Renal cortex interstitium (tissue), 11 donors: Measurements from ENCODE around the gene KPNA3. TPM values are rescaled to one million over a fixed set of nuclear protein-coding genes. Genes with fewer than 3 reads are reported as not detected.
"Not testable (repeated sequence)": the region's sequence is repeated elsewhere in the genome, so short reads cannot be mapped to it uniquely, and the experiment has no call there.

Experiments
- DNase-seq, 11 donors: peaks; one replicate each; pipeline ENCODE4 v3.0.0-alpha.2; 2013; ENCODE audit warnings: low read depth in 9 of 11, low spot score in 4 of 11; ENCODE audit errors: extremely low read depth in 1 of 11
- polyA plus RNA-seq, 3 donors: library from polyadenylated mRNA; unstranded; fragments of 120-200 nt; gene quantifications; one replicate each; pipeline ENCODE4 v1.2.1, GENCODE V29; 2013; ENCODE audit not compliant: insufficient read length in 3 of 3

Gene KPNA3
- polyA plus RNA-seq, 3 donors, result 29.3 to 42.2 (median 33.9) TPM

DNA sequence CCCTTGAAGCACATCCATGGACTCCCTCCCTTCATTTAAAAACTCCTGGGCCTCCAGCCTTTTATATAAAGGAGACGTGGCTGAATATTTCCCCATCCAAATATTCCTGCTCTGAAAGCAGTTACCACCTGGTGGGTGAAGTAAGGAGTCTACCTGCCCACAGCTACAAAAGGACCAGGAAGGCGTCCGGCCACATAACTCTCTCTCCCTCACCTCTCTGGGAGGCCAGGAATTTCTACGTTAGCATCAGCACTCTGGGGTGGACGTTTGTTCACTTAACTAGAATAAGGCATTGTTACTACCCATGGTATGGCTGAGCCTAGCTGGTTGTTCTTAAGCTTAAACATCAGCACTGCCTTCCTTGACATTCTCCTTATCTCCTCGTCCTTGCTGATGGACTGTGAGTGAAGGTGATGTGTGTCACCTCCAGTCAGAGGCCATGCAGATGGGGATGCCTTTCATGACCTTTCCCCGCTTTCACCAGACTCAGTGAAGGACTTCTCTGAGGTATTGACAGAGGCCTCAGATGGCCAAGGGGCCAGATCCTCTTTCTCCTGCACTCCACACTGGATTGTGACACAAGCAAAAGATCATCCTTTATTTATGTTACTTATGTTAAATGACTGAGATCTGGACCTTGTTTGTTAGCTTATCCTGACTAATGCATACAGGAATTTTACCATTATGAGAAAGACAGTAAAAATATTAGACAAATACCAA, 22.2 kb upstream of the KPNA3 start:
- DNase-seq, result no peak

GRCh38 chr13:49812812-49813211, 20.3 kb upstream of the KPNA3 start:
- no peak for DNase-seq

- no peak for DNase-seq
Observed at GRCh38 chr13:49811527-49811908, 19.0 kb upstream of the KPNA3 start.

DNA sequence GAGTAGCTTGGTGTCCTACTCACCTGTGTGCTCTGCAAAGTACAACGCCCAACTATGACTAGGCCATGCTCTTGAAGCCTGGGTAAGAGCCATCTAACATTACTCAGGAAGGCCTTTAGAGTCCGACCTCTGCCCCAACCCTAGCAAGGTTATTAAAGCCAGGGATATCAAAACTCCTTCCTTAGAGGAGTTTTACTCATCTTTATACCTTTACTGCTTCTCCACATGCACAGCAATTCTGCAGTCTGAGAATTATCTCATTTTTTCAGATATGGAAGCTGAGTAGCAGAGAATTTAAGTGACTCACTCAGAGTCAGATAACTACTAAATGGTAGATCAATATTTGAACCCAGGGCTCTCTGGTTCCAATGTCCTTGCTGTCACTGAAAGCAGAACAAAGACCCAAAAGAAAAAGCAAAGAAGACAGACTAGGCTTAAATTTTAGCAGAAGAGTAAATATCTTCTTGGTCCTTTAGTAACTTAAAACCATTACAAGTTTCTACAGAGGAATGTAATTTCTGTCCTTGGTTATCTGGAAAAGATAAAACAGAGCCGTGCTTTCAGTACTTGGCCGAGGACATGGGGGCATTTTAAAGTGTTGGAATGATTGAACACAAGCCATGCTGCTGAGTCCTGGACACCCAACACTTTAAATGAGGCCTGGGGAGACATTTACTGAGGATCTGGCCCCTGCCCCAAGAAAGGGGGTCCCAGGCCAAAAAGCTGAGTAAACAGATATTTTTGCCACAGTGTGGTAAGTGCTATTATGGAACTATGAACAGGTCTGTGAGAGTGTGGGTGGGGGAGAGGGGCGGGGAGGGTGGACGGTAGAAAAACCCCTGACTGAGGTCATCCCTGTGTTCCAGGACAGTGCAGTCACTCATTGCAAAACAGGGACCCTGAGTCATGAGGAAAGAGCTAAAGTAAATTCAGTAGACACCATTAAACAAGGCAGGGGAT, 18.4 kb upstream of the KPNA3 start:
- no peak for DNase-seq

DNA sequence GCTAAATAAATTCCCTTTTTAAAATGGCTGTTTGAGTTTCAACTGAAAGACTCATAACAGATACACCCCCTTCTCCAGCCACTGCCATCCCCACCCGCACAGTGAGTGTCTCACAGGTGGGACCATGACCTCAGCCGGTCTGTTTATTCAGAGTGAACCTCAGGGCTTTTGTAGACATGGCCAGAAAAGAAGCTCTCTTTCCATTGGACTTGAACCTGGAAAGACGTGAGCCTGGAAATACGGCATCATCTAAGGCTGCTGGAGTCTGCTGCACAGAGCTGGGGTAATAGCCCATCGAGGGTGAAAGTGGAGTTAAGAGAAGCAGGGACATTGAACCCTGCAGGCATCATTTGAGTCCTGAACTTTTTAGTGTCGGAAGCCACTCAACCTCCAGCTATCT, 15.2 kb upstream of the KPNA3 start:
- no peak for DNase-seq

GRCh38 chr13:49806126-49806536, 13.6 kb upstream of the KPNA3 start:
- DNase-seq, result no peak

GRCh38 chr13:49803047-49803446, 10.6 kb upstream of the KPNA3 start:
- not testable (repeated sequence) for DNase-seq

GRCh38 chr13:49802426-49802825, 9.9 kb upstream of the KPNA3 start:
- no peak for DNase-seq

DNA sequence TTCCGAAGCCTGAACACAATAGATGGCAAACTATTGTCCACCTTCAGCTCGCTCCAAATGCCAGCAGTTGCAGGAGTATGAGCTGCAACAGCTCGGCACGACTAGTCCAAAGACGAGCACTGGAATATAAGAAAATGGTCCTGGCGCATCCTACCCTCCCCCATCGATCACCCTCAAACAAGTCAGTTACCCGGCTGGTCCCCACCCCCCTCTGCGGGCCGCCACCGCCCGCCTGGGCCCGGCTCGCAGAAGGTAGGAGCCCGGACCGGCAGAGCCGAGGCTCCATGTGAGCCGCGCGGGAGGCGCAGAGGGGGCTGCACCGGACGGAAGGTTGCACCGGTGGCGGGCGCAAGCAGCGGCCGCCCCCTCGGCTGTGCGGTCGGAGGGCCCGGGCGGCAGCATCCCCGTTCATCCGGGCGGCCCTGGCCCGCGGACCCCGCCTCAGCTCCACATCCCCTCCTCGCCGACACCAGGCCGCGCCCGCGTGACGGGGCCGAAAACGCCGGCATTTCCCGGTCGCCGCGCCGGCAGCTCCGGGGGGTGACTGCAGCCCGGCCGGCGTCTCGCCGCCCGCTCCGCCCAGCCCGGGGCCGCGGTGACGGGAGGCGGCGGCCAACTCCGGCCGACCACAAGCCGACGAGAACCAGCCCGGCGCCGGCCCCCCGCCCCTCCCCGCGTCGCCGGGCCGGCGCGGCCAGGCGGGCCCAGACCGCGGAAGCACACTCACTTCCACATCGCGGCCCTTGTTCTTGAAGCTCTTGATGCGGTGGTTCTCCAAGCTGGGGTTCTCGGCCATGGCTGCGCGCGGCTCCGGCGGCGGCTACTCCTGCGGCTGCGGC, 552 bp downstream of the KPNA3 start:
- DNase-seq, result peak in 9 of 11 donors; percentile 17 to 50 (median 34)

GRCh38 chr13:49791315-49791710, 1.2 kb downstream of the KPNA3 start:
- peak in 3 of 11 donors; percentile 16 to 33 (median 27) for DNase-seq

DNA sequence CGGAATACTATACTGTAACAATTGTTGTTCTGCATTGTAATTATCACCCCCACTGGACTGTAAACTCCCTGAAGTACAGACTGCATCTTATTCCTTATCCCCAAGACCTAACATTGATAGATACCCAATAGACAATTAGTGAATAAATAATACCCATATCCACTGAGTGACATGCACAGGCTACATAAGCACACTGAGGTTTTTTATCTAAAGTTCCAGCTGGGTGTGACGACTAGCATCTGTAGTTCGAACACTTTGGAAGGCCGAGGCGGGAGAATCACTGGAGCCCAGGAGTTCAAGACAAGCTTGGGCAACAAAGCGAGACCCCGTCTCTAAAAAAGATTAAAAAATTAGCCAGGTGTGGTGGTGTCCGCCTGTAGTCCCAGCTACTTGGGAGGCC, 2.5 kb downstream of the KPNA3 start:
- DNase-seq, result no peak

DNA sequence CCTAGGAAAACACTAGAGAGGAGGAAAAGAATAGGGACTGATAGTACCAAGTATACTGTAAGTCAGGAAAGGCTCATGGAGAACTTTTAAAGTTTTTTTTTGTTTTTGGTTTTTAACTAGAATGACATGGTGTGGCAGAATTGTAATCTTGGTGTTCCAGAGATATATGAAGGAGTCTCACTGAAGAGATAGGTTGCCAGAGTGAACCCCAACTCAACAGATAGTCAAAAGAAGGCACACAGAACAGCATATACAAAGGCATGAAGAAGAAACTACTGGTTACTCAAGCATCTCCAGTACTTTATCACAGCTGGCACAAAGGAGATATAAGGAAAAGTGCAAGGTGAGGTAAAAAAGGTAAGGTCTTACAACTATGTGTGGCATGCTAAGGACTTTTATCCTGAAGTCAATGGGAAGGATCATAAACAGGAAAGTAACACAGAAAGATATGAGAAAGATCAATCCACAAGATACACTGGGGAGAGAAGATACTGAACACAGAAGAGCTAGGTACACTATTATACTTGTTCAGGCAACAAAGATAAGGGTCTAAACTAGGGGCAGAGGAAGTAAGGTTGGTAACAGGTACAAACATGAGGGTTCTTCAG, 6.0 kb downstream of the KPNA3 start:
- DNase-seq, result no peak

DNA sequence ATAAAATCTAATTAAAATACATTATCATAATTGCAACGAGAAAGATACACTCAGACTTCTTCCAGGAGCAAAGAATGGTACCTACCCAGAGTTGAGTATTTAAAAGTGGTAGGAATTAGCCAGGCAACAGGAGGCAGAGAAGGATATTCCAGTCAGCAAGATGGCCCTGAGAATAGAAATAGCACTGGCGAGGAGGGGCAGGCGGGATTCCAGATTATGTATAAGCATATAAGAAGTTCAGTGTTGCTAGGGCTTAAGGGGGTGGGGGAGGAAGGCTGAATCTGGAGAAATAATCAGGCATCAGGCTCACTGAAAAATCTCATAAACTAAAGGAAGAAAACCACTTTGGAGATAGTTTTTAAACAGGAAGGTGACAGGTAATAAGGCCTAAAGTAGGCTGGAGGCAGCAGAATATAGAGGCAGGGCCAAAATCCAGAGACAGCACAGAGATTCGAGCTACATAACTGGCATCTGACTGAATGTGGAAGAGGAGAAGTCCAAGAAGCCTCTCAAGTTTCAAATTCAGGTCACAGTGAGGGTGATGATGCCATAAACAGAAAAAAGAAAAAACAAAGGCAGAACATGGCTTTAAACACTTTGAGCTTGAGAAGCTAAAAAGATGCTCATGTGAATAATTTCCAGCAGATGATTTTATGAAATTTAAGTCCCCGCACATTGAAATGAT, 7.5 kb downstream of the KPNA3 start:
- DNase-seq, result no peak

- no peak for DNase-seq
Observed at GRCh38 chr13:49783865-49784264, 8.6 kb downstream of the KPNA3 start.

- no peak for DNase-seq
Observed at GRCh38 chr13:49782784-49783183, 9.7 kb downstream of the KPNA3 start.

DNA sequence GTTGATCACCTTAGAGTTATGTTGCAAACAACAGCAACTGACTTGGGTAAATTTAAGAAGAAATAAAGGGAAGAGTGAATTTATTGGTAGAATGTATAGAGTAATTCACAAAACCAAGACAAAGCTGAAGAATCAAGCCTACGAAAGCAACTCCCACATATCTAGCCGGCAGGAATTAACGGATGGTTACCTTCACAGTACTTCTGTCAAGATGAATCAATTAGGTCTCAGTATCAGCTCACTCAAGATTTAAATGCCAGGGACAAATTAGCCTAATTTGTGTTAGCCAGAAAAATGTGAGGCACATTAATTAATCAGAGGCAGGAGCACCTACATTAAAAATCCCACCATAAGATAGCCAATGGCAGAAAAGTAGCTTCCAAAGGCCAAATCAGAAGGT, 10.7 kb downstream of the KPNA3 start:
- DNase-seq, result peak in 1 of 11 donors; percentile 13

DNA sequence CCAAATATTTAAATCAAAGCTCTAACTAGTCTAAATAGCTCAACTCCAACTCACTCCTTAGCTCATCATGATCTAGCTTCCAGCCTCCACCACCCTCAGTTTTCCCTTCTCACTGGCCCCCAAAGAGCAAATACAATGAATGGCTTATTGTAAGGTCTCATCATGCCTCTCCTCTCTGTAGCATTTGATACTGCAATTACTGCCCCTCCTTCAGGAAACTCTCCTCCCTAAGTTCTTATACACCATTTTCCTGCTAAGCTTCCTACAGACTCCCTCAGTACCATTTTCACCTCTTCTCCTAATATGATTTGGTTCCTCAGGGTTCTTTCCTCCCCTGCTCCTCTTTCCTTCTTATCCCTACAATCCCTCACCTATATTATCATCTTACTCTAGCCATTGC, 12.8 kb downstream of the KPNA3 start:
- DNase-seq, result no peak
